BLaER1 (cell line): Measurements from ENCODE around the gene PPP6R1.

ENCODE experiments used
- H3K27ac ChIP-seq: shearing (Covaris generic); formaldehyde crosslinking; 2 replicates; pipeline ENCODE4 v1.8.1; 2022
- H3K27me3 ChIP-seq: shearing (Covaris generic); formaldehyde crosslinking; 2 replicates; pipeline ENCODE4 v1.8.1; 2022
- H3K36me3 ChIP-seq: shearing (Covaris generic); formaldehyde crosslinking; 2 replicates; pipeline ENCODE4 v1.8.1; 2022
- H3K4me1 ChIP-seq: shearing (Covaris generic); formaldehyde crosslinking; 2 replicates; pipeline ENCODE4 v1.8.1; 2022
- H3K4me2 ChIP-seq: shearing (Covaris generic); formaldehyde crosslinking; 2 replicates; pipeline ENCODE4 v1.8.1; 2022
- H3K4me3 ChIP-seq: shearing (Covaris generic); formaldehyde crosslinking; 2 replicates; pipeline ENCODE4 v1.8.1; 2022
- H3K9ac ChIP-seq: shearing (Covaris generic); formaldehyde crosslinking; 2 replicates; pipeline ENCODE4 v1.8.1; 2022
- H3K9me3 ChIP-seq: shearing (Covaris generic); formaldehyde crosslinking; 2 replicates; pipeline ENCODE4 v1.8.1; 2022
- H4K20me1 ChIP-seq: shearing (Covaris generic); formaldehyde crosslinking; 2 replicates; pipeline ENCODE4 v1.8.1; 2022
- Cebpa-rat ChIP-seq: shearing (Covaris generic); IDR thresholded peaks from 2 replicates; pipeline ENCODE4 v1.8.1; 2022

PPP6R1 gene

DNA sequence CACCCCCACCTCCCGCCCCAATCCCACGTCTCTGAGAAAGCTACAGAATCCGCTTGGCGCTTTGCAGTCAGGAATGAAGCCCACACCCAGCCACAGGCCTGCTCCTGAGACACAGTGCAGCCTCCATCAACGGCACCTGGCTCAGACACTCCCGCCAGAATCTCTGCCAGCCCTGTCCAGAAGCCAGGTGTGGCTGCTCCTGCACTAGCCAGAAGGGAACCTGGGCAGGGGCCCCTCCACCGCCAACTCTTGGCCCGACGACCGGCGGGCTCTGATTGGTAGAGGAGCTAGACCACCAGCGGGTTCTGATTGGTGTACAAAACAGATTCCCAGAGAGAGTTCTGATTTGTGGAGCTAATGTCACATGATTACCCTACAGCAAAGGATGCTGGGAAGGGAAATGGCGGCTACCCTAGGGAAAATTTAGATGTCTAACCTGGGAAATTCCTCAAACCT lies 2.9 kb upstream of the PPP6R1 start:
- Histone ChIP-seq H3K9ac (no peak overlapping the region), H3K4me1 (peaks cover 21% of the 10 kb centered on the region), H3K27ac (no peak overlapping the region), H3K4me2 (no peak overlapping the region), H3K27me3 (no peaks in the 10 kb centered on the region), H3K9me3 (peaks cover 5% of the 10 kb centered on the region), H3K36me3 (peaks cover 22% of the 10 kb centered on the region), H4K20me1 (peaks cover 18% of the 10 kb centered on the region), H3K4me3 (no peak overlapping the region)
- no peak for TF ChIP-seq Cebpa-rat

DNA sequence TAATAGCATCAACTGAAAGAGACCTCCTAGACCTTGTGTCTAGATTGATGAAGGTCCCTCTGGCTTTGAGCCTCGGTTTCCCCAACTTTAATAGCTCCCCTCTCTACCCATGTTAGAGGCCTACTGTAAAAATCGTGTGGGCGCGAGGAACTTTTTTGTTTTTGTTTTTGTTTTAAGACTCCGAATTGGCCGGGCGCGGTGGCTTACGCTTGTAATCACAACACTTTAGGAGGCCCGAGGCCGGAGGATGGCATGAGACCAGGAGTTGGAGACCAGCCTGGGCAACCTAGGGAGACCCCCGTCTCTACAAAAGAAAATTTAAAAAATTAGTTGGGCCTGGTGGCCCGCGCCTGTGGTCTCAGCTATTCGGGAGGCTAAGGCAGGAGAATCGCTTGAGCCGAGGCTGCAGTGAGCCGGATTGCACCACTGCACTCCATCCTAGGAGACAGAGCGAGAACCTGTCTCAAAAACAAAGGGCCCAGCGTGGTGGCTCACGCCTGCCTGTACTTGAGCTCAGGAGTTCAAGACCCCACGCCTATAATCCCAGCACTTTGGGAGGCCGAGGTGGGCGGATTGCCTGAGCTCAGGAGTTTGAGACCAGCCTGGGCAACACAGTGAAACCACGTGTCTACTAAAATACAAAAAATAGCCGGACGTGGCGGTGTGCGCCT lies 858 bp upstream of the PPP6R1 start:
- peaks cover 21% of the 10 kb centered on the region for H3K36me3 ChIP-seq
- H3K27ac ChIP-seq: peak overlapping the region; percentile 97
- no peak; the same call in 1 of the 2 replicates for TF ChIP-seq Cebpa-rat
- H3K9me3 ChIP-seq: no peaks in the 10 kb centered on the region
- H3K27me3 ChIP-seq: no peaks in the 10 kb centered on the region
- peaks cover 39% of the 10 kb centered on the region for H4K20me1 ChIP-seq
- peak overlapping the region; percentile 94 for H3K4me2 ChIP-seq
- peaks cover 41% of the 10 kb centered on the region for H3K4me1 ChIP-seq
- H3K9ac ChIP-seq: peak overlapping the region; percentile 91
- peak overlapping the region; percentile 88 for H3K4me3 ChIP-seq

DNA sequence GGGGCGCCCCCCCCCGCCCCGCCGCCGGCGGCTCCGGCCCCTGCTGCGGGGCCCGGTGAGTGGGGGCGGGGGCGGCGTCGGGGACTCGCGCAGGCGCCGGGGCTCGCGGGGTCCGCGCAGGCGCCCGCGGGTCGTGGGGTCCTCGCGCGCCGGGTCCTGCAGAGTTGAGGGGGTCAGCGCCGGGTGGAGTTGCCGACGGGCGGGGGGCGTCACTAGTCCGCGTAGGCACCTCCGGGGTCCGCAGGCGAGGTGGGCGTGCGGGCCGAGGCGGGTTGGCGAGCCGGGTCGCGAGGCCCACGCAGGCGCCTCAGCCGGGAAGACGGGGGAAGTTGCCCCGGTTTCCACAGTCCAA lies 365 bp downstream of the PPP6R1 start:
- no peak for TF ChIP-seq Cebpa-rat
- Histone ChIP-seq H3K9me3 (no peaks in the 10 kb centered on the region), H3K9ac (peak overlapping the region; percentile 97), H3K36me3 (peaks cover 21% of the 10 kb centered on the region), H4K20me1 (peaks cover 51% of the 10 kb centered on the region), H3K27ac (peak overlapping the region; percentile 98), H3K27me3 (no peaks in the 10 kb centered on the region), H3K4me2 (peak overlapping the region; percentile 98), H3K4me3 (peak overlapping the region; percentile 88), H3K4me1 (peaks cover 52% of the 10 kb centered on the region)

DNA sequence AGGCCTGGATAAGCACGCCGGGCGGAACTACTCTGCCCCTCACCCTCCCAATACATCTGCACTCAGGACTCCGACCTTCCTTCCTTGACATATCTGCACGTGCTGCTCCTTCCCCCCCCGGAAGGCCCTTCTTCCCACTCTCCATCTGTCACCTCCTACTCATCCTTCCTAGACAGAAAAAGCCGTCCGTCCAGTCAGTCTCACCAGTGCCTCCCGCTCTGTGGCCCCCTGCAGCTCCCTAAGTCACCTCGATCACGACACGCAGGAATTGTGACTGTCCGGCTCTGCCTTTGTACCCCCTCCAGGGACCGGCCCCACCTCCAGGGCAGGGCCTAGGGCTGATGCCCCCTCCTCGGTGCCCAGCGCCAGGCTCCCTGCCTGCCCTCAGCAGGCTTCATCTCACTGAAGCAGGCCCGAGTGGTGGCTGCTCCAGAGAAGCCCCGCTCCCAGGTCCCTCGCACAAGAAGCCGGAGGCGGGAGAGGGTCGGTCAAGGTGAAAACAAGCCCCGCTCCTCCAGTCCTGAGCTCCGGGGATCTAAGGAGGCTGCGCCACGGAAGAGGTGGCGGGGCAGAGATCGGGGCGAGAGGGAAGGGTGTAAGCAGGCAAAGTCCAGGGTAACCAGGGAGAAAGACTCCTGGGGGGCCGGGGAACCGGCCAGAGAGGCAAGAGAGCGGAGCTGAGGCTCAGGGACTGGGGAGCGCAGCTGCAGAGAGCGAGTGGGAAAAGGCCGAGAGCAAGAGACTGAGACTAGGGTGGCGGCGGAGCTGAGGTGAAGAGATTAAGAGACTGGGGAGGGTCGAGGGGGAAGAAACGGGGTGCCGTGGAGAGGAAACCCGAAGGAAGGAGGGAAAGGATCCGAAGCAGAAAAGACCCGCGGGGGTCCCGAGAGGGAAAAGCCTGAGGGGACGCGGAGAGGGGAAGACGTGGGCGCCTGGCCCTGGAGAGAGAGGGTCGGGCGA lies 1.1 kb downstream of the PPP6R1 start:
- peaks cover 22% of the 10 kb centered on the region for H3K36me3 ChIP-seq
- no peak for TF ChIP-seq Cebpa-rat

DNA sequence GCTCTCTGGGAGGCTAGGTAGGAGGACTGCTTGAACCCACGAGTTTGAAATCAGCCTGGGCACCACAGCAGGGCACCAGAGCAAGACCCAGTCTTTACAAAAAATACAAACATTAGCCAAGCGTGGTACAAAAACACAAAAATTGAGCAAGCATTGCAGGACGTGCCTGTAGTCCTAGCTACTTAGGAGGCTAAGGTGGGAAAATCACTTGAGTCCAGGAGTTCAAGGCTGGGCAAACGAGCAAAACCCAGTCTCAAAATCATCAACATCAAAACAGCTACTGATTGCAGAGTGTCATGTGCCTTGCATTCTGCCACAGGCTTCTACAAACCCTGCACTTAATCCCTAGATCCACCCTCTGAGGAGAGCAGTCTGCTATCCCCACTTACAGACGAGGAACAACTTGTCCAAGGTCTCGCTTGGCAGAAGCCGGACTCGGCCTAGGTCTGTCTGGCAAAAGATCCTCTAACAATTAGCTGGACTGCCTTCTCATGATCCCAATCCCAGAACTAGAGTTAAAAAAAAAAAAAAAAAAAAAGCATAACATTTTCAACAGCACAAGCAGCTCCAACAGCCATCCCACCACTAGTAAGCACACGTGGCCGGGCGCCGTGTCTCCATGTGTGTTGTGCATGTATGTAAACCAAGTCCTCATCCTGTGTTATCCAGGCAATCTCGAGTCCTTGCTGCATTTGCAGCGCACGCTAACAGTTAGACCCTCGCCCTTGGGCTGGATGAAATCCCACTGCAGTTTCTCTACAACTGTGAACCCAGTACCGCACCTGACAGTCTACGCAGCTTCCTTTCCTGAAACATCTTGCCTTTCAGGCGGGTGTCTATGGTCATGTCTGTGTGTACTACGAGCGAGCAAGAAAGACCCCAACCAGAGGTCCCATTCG lies 2.0 kb downstream of the PPP6R1 start:
- H3K9ac ChIP-seq: peak overlapping the region; percentile 97
- TF ChIP-seq Cebpa-rat: no peak
- peaks cover 67% of the 10 kb centered on the region for H4K20me1 ChIP-seq
- H3K4me3 ChIP-seq: peak overlapping the region; percentile 88
- peak overlapping the region; percentile 98 for H3K27ac ChIP-seq
- H3K27me3 ChIP-seq: no peaks in the 10 kb centered on the region
- peaks cover 19% of the 10 kb centered on the region for H3K36me3 ChIP-seq
- H3K9me3 ChIP-seq: no peaks in the 10 kb centered on the region
- H3K4me1 ChIP-seq: peaks cover 68% of the 10 kb centered on the region
- peak overlapping the region; percentile 98 for H3K4me2 ChIP-seq

More for the DNA sequence above, 1.1 kb downstream of the PPP6R1 start:
- no peaks in the 10 kb centered on the region for H3K9me3 ChIP-seq
- peak overlapping the region; percentile 88 for H3K4me3 ChIP-seq
- no peaks in the 10 kb centered on the region for H3K27me3 ChIP-seq
- peaks cover 58% of the 10 kb centered on the region for H4K20me1 ChIP-seq
- peak overlapping the region; percentile 97 for H3K9ac ChIP-seq
- H3K27ac ChIP-seq: peak overlapping the region; percentile 98
- peak overlapping the region; percentile 98 for H3K4me2 ChIP-seq
- peaks cover 59% of the 10 kb centered on the region for H3K4me1 ChIP-seq

DNA sequence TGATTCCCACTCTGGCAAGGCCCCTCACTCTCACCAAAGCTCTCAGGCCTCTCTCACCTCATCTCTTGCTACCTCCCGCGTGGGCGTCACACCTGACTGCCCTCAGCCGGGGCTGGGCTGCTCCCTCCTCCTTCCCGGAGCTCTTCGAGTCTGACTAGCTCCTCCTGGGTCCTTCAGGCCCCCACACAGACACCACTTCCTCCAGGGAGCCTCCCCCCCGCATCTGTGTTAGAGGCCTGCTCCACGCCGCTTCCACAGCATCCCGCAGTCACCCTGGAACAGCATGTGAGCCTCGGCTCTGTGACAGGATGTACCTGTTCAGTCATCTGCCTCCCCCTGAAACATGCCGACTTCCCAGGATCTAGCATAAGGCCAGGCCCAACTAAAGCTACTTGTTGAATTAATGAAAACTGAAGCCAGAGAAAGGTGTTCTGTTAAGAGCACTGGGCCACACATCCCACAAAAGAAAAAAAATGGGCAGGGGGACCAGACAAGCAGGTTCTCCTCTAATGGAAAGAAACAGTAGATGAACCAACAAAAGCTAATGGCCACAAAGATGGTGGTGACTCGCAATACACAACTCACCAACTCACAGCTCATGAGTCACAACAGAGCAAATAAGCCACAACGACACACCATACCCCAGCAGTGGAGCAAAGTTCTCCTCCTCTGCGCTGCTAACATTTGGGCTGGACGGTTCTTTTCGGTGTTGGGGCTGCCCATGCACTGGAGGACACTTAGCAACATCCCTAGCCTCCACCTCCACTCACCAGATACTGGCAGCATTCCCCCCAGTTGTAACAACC lies 3.0 kb downstream of the PPP6R1 start:
- TF ChIP-seq Cebpa-rat: no peak
- H3K4me1 ChIP-seq: peaks cover 77% of the 10 kb centered on the region
- H3K27ac ChIP-seq: peak overlapping the region; percentile 98
- peaks cover 16% of the 10 kb centered on the region for H3K36me3 ChIP-seq
- peak overlapping the region; percentile 88 for H3K4me3 ChIP-seq
- H3K9me3 ChIP-seq: no peaks in the 10 kb centered on the region
- peak overlapping the region; percentile 97 for H3K9ac ChIP-seq
- H3K27me3 ChIP-seq: no peaks in the 10 kb centered on the region
- H4K20me1 ChIP-seq: peaks cover 77% of the 10 kb centered on the region
- peak overlapping the region; percentile 98 for H3K4me2 ChIP-seq

DNA sequence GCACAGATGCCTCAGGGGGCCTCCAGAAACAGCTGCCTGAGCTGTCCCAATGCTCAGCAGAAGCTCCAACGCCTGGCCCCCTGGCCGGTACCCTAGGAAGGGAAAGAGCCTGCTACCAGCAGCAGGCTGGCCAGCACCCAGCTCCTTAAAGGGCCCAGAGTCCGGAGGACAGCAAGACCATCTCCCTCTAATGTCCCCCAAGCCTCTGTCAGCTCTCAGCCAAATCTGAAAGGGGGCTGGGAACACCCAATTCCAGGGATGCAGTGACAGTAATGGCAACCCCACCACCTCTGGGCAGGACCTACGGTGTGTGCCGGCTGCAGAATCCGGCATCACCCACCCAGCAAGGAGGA lies 4.2 kb downstream of the PPP6R1 start:
- Histone ChIP-seq H3K27me3 (no peaks in the 10 kb centered on the region), H3K4me2 (peak overlapping the region; percentile 98), H3K4me3 (peak overlapping the region; percentile 88), H3K36me3 (peaks cover 25% of the 10 kb centered on the region), H3K27ac (peak overlapping the region; percentile 98), H4K20me1 (peaks cover 89% of the 10 kb centered on the region), H3K4me1 (peaks cover 77% of the 10 kb centered on the region), H3K9ac (peak overlapping the region; percentile 97), H3K9me3 (no peaks in the 10 kb centered on the region)
- no peak for TF ChIP-seq Cebpa-rat

DNA sequence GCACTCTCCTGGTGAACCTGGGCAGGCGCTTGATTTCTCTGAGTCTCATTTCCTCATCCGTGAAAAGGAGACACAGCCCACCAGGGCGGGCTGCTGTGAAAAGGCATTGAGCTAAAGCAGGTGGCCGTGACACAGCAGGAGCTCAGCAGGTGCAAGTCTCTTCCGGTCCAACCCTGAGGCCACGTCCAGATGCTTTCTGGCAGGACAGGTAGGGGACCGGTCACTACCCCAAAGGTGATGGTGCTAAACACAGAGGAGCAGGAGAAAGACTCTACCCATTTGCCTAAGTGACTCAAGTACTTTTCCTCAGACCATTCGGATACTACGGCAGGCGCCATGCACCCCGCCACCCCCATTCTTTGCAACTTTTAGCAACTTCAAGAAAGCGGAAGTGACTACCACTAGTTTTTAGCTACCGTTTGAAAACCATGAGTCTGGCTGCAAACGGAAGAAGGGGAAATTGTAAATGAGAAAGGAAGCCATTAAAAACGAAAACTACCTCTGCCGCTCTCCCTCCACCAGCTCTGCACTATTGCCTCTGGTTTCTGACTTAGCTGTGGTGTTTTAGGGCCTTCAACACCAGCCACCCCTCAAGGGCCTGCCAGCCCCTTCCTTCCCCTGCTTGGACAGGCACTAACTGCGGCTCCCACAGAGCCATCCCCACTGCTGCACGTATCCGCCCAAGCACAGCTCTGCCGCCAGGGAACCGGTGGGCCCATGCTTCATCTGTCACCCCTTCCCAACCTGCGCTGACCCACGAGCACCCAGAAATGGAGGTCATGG lies 4.8 kb downstream of the PPP6R1 start:
- peak overlapping the region; percentile 97 for H3K9ac ChIP-seq
- no peak for TF ChIP-seq Cebpa-rat
- peak overlapping the region; percentile 98 for H3K4me2 ChIP-seq
- H4K20me1 ChIP-seq: peaks cover 95% of the 10 kb centered on the region
- peak overlapping the region; percentile 88 for H3K4me3 ChIP-seq
- H3K27ac ChIP-seq: peak overlapping the region; percentile 98
- peaks cover 81% of the 10 kb centered on the region for H3K4me1 ChIP-seq
- H3K27me3 ChIP-seq: no peaks in the 10 kb centered on the region
- peaks cover 31% of the 10 kb centered on the region for H3K36me3 ChIP-seq
- no peaks in the 10 kb centered on the region for H3K9me3 ChIP-seq
